Panc1 (cell line): Measurements from ENCODE around the gene CYP27C1.

Experiments
- POLR2AphosphoS5 ChIP-seq: IDR thresholded peaks from 2 replicates; pipeline ENCODE4 v1.6.1; 2012; ENCODE audit warnings: mild to moderate bottlenecking, low read depth, low read length, moderate library complexity
- SIN3A ChIP-seq: IDR thresholded peaks from 2 replicates; pipeline ENCODE4 v1.6.1; 2012; ENCODE audit warnings: low read depth, mild to moderate bottlenecking, low read length, moderate library complexity, borderline replicate concordance; ENCODE audit not compliant: insufficient read depth
- TCF7L2 ChIP-seq: IDR thresholded peaks from 2 replicates; pipeline ENCODE4 v1.6.1; 2011; ENCODE audit warnings: mild to moderate bottlenecking, low read depth, low read length, inconsistent platforms
- TF ChIP-seq, protein P1 (sequence below): fragments of 450-650 bp; IDR thresholded peaks from 2 replicates; pipeline ENCODE4 v1.5.1; 2017; ENCODE audit warnings: mild to moderate bottlenecking
- TF ChIP-seq, protein P2 (sequence below), 2 experiments: IDR thresholded peaks; 2 replicates each; pipeline ENCODE4 v1.6.1; 2011 to 2012; ENCODE audit warnings: low read depth in 2 of 2, control low read depth in 1 of 2, low read length in 1 of 2, mild to moderate bottlenecking in 1 of 2, moderate library complexity in 1 of 2; ENCODE audit not compliant: insufficient read depth in 1 of 2

DNA sequence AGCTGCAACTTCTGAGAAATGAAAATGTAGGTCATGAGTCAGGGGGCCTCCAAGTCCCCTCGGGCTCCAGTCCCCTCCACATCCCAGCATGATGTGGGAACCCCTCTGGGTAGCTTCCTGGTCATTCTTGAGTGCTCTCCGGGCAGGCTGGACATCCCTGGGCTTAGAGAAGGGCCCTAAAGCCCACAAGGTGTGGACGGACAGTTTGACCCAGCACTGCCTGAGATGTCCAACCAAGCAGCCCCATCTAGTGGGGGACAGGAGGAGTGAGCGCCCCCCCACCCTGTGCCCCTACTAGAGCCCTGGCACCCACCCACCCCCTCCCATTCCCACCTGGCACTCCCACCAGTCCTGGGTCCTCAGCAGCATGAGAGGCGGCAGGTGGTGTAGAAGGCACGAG is 46.0 kb downstream of the CYP27C1 start:
- no peak for TF ChIP-seq POLR2AphosphoS5
- TF ChIP-seq, protein P1, sequence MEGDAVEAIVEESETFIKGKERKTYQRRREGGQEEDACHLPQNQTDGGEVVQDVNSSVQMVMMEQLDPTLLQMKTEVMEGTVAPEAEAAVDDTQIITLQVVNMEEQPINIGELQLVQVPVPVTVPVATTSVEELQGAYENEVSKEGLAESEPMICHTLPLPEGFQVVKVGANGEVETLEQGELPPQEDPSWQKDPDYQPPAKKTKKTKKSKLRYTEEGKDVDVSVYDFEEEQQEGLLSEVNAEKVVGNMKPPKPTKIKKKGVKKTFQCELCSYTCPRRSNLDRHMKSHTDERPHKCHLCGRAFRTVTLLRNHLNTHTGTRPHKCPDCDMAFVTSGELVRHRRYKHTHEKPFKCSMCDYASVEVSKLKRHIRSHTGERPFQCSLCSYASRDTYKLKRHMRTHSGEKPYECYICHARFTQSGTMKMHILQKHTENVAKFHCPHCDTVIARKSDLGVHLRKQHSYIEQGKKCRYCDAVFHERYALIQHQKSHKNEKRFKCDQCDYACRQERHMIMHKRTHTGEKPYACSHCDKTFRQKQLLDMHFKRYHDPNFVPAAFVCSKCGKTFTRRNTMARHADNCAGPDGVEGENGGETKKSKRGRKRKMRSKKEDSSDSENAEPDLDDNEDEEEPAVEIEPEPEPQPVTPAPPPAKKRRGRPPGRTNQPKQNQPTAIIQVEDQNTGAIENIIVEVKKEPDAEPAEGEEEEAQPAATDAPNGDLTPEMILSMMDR, result no peak; the same call in 1 of the 2 replicates
- TF ChIP-seq TCF7L2, result no peak
- TF ChIP-seq, protein P2, sequence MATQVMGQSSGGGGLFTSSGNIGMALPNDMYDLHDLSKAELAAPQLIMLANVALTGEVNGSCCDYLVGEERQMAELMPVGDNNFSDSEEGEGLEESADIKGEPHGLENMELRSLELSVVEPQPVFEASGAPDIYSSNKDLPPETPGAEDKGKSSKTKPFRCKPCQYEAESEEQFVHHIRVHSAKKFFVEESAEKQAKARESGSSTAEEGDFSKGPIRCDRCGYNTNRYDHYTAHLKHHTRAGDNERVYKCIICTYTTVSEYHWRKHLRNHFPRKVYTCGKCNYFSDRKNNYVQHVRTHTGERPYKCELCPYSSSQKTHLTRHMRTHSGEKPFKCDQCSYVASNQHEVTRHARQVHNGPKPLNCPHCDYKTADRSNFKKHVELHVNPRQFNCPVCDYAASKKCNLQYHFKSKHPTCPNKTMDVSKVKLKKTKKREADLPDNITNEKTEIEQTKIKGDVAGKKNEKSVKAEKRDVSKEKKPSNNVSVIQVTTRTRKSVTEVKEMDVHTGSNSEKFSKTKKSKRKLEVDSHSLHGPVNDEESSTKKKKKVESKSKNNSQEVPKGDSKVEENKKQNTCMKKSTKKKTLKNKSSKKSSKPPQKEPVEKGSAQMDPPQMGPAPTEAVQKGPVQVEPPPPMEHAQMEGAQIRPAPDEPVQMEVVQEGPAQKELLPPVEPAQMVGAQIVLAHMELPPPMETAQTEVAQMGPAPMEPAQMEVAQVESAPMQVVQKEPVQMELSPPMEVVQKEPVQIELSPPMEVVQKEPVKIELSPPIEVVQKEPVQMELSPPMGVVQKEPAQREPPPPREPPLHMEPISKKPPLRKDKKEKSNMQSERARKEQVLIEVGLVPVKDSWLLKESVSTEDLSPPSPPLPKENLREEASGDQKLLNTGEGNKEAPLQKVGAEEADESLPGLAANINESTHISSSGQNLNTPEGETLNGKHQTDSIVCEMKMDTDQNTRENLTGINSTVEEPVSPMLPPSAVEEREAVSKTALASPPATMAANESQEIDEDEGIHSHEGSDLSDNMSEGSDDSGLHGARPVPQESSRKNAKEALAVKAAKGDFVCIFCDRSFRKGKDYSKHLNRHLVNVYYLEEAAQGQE (IDR thresholded peaks at IDR 0.05; ENCODE audit: insufficient read depth in 1 of 2, low read depth in 2 of 2, low read length in 1 of 2), result no peak
- no peak for TF ChIP-seq SIN3A
